Measurements from ENCODE around the gene VDR.

VDR gene

GRCh38 chr12:47819896-47820630 lies 84.7 kb downstream of the VDR start, which contains the start of gene HDAC7:
Gene HDAC7, minus strand, starts transcription at chr12:47819903. Its CDS starts 118 bp downstream, at chr12:47819785.
- peaks cover 52% of the 10 kb centered on the region for H3K4me1 ChIP-seq (ENCODE audit: insufficient read depth, low read length)
- no peak for TF ChIP-seq CTCF (IDR thresholded peaks at IDR 0.05; ENCODE audit: borderline replicate concordance, extremely low read depth, low read length, poor library complexity, severe bottlenecking)
- peak; percentile 64 for TF ChIP-seq EZH2 (IDR thresholded peaks at IDR 0.05; ENCODE audit: borderline replicate concordance, low read depth, low read length, severe bottlenecking)
- peaks cover 2% of the 10 kb centered on the region; the same call in 1 of the 2 replicates for H3K79me2 ChIP-seq (ENCODE audit: insufficient read depth, low read length)

GRCh38 chr12:47819138-47819895 lies 85.5 kb downstream of the VDR start:
- H3K4me3 ChIP-seq (ENCODE audit: low read depth in 1 of 2, low read length in 2 of 2), result peak overlapping the region; percentile 22 to 61; a peak in 3 of 4 replicates
- peak overlapping the region; percentile 92 for H3K4me2 ChIP-seq (ENCODE audit: insufficient read depth, low read length)
- DNase-seq (no peak), ATAC-seq (ENCODE audit: insufficient read depth, low read depth) (peak; percentile 19)
- peak overlapping the region; percentile 35; the same call in 1 of the 2 replicates for H3K27ac ChIP-seq (ENCODE audit: low read length)
- H2AFZ ChIP-seq (ENCODE audit: low read depth, low read length), result peak overlapping the region; percentile 78
- H3K4me1 ChIP-seq (ENCODE audit: insufficient read depth, low read length), result peaks cover 45% of the 10 kb centered on the region
- H3K79me2 ChIP-seq (ENCODE audit: insufficient read depth, low read length), result peaks cover 2% of the 10 kb centered on the region; the same call in 1 of the 2 replicates
- H3K9ac ChIP-seq (ENCODE audit: low read depth, low read length), result peak overlapping the region; percentile 69
- no peaks in the 10 kb centered on the region for H3K36me3 ChIP-seq (ENCODE audit: insufficient read depth, low read length)
- H3K27me3 ChIP-seq (ENCODE audit: insufficient read depth, low read length, poor library complexity), result peaks cover 22% of the 10 kb centered on the region
- H3K9me3 ChIP-seq (ENCODE audit: insufficient read depth, low read length, severe bottlenecking), result no peaks in the 10 kb centered on the region
- peaks cover 31% of the 10 kb centered on the region; the same call in 1 of the 2 replicates for H4K20me1 ChIP-seq (ENCODE audit: insufficient read depth, low read length)
- TF ChIP-seq EZH2 (IDR thresholded peaks at IDR 0.05; ENCODE audit: borderline replicate concordance, low read depth, low read length, severe bottlenecking), result peak; percentile 58
- TF ChIP-seq CTCF (IDR thresholded peaks at IDR 0.05; ENCODE audit: borderline replicate concordance, extremely low read depth, low read length, poor library complexity, severe bottlenecking), result peak; percentile 18

More at GRCh38 chr12:47819896-47820630, 84.7 kb downstream of the VDR start, which contains the start of gene HDAC7:
- peak within 1 kb of the TSS; percentile 22 to 61; a peak in 3 of 4 replicates for H3K4me3 ChIP-seq (ENCODE audit: low read depth in 1 of 2, low read length in 2 of 2)
- H3K4me2 ChIP-seq (ENCODE audit: insufficient read depth, low read length), result peak within 1 kb of the TSS; percentile 92
- peaks cover 22% of the 10 kb centered on the region for H3K27me3 ChIP-seq (ENCODE audit: insufficient read depth, low read length, poor library complexity)
- no peaks in the 10 kb centered on the region for H3K9me3 ChIP-seq (ENCODE audit: insufficient read depth, low read length, severe bottlenecking)
- H2AFZ ChIP-seq (ENCODE audit: low read depth, low read length), result peak within 1 kb of the TSS; percentile 78
- DNase-seq (peak; percentile 82), ATAC-seq (ENCODE audit: insufficient read depth, low read depth) (peak; percentile 66)
- H3K9ac ChIP-seq (ENCODE audit: low read depth, low read length), result peak within 1 kb of the TSS; percentile 69
- H3K27ac ChIP-seq (ENCODE audit: low read length), result peak within 1 kb of the TSS; percentile 63
- H4K20me1 ChIP-seq (ENCODE audit: insufficient read depth, low read length), result peaks cover 24% of the 10 kb centered on the region; the same call in 1 of the 2 replicates
- H3K36me3 ChIP-seq (ENCODE audit: insufficient read depth, low read length), result no peaks in the 10 kb centered on the region

GRCh38 chr12:47818467-47819137 lies 86.2 kb downstream of the VDR start:
- Histone ChIP-seq H3K4me3 (ENCODE audit: low read depth in 1 of 2, low read length in 2 of 2) (peak overlapping the region; percentile 22 to 61; a peak in 3 of 4 replicates), H3K9ac (ENCODE audit: low read depth, low read length) (peak overlapping the region; percentile 69), H3K79me2 (ENCODE audit: insufficient read depth, low read length) (peaks cover 2% of the 10 kb centered on the region; the same call in 1 of the 2 replicates), H4K20me1 (ENCODE audit: insufficient read depth, low read length) (peaks cover 38% of the 10 kb centered on the region; the same call in 1 of the 2 replicates), H3K4me2 (ENCODE audit: insufficient read depth, low read length) (peak overlapping the region; percentile 92), H3K27me3 (ENCODE audit: insufficient read depth, low read length, poor library complexity) (peaks cover 22% of the 10 kb centered on the region), H3K36me3 (ENCODE audit: insufficient read depth, low read length) (no peaks in the 10 kb centered on the region), H3K9me3 (ENCODE audit: insufficient read depth, low read length, severe bottlenecking) (no peaks in the 10 kb centered on the region), H2AFZ (ENCODE audit: low read depth, low read length) (peak overlapping the region; percentile 63), H3K4me1 (ENCODE audit: insufficient read depth, low read length) (peaks cover 45% of the 10 kb centered on the region), H3K27ac (ENCODE audit: low read length) (peak overlapping the region; percentile 35; the same call in 1 of the 2 replicates)
- ATAC-seq (ENCODE audit: insufficient read depth, low read depth) (peak; percentile 52), DNase-seq (peak; percentile 81)
- TF ChIP-seq CTCF (IDR thresholded peaks at IDR 0.05; ENCODE audit: borderline replicate concordance, extremely low read depth, low read length, poor library complexity, severe bottlenecking) (no peak), EZH2 (IDR thresholded peaks at IDR 0.05; ENCODE audit: borderline replicate concordance, low read depth, low read length, severe bottlenecking) (no peak)

Measured in DND-41 (cell line).